GM18867 (cell line): ENCODE measurements around the gene KRT34.

ENCODE experiments used
- ATAC-seq: cut with Tn5 transposase; IDR thresholded peaks from one replicate; pipeline ENCODE4 v1.9.1; 2021; ENCODE audit warnings: mild to moderate bottlenecking, moderate library complexity; ENCODE audit not compliant: unreplicated experiment

The KRT34 gene

DNA sequence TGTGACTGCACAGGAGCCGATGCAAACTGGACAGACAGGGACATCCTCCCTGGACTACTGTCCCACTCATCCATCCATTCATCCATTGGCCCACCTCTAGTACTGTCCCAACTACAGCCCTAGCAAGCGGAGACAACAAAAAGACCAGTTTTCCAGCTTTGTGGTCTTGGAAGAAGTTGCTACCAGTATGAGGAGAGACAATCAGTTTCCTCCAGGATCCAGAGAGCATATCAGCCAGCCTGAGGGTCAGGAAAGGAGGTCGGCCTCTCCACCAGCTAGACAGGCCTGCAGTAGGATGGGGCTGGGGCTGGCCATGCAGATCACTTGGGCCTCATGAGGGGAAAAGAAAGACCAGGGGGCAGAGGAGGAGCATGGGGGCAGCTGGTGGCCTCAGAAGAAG, 48.3 kb downstream of the KRT34 start:
- ATAC-seq = no peak

DNA sequence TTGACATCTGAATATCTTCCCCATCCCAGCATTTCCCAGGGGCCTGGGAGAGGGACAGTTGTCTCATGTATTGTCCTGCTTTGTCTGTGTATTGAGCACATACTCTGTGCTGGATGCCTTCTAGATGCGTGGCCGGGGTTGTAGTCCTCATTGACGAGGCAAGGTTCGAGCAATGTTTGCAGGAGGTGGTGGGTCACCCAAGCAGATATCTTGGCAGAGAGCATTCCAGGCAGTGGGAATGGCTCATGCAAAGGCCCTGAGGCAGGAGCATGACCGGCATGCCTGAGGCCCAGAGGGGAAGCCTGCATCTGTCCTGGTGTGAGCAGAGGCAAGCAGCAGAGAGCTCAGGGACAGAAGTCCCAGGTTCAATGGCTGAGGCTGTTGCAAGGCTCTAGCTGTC, 49.0 kb downstream of the KRT34 start:
- ATAC-seq = no peak

DNA sequence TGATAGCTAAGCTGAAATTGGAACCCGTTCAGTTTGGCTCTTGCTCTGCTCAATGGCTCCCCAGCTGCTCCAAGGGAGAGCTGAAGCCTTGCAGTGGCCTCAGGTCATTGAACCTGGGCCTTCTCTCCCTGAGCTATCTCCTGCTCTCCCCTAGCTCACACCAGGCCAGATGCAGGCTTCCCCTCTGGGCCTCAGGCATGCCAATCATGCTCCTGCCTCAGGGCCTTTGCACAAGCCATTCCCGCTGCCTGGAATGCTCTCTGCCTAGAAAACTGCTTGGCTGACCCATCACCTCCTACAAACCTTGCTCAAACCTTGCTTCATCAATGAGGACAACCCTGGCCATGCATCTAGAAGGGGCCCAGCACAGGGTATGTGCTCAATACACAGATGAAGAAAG, 49.9 kb downstream of the KRT34 start:
- ATAC-seq = no peak

DNA sequence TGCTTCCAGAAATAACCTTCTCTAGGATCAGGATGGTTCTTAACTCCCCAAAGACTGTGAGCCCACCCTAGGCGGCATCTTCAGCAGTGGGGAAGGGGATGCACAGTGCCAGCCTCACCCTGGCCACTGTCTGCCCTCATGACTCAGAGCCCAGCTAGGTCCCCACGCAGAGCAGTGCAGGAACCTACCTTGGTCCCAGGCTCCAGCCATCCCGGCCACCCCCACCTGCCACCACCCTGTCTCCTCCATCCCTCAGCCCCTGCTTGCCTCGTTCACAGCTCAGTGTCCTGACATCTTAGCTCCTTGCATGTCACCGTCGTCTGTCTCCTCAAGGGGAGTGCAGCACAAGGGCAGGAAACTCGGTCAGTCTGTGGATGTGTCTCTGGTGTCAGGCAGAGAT, 50.5 kb downstream of the KRT34 start:
- ATAC-seq = no peak

DNA sequence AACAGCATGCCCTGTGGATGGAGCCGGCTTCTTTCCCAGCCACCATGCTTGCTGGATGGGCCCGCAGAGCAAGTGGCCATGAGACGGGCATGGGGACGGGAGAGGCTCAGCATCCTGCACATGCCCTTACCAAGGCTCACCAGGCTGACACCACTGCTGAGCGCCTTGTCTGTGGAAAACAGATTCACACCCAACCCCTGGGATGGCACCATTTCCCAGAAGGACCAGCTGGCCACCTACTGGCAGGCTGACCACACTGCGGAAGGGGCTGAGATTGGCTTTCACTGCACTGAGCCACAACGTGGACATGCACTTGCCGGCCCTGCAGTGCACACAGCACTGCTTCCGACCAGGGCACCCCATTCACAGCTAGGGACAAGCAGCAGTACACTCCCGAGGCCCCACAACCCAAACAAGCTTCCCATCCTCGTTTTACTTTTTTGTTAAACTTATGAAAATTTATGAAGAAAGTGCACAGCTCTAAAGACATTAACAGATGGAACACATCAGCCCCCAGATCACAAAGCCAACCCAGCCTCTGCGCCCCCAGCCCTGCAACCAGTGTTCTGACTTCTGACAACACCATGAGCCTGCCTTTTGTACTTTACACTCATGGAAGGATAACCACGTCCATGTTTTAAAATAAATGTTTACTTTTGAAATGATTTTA, 52.7 kb downstream of the KRT34 start:
- ATAC-seq = no peak

DNA sequence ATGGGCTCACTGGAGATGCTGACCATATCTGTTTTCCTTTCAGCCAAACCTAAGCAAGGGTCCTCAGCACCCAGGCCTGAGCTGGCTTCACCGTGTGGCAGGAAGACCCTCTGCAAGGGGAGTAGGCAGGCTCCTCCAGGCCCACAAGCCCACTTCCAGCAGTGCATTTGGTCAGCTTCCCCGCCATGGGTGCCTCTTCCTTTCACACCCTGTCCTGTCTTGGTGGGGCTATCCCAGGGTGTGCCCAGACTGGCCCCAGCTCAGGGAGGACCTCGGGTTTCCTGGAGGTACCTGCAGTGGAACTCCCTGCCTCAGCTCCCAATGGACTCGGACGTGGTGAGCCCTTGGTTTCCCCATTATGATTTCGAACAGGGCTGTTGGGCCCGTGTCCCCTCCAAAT, 53.9 kb downstream of the KRT34 start:
- no peak for ATAC-seq
